K562 (cell line): ENCODE results near the gene ACSBG1. TPM values are rescaled to one million over a fixed set of nuclear protein-coding genes. Genes with fewer than 3 reads are reported as not detected.
A peak's percentile ranks its signal among the peaks of the same experiment; 100 is the strongest.

Experiments
- BRD4 ChIP-seq: fragments of 200-600 bp; sonication (generic); IDR thresholded peaks from 2 replicates; pipeline ENCODE4 v1.6.1; 2017; ENCODE audit warnings: inconsistent platforms
- CSDE1 ChIP-seq, 2 experiments: fragments of 450-650 bp; IDR thresholded peaks; 2 replicates each; pipeline ENCODE4 v1.6.1; 2016; ENCODE audit warnings: mild to moderate bottlenecking in 1 of 2
- NR4A1 ChIP-seq, 2 experiments: fragments of 250-450 bp in 1 of 2; fragments of 450-650 bp in 1 of 2; sonication (Bioruptor Pico) in 1 of 2; IDR thresholded peaks; 2 replicates each; pipeline versions ENCODE4 v1.4.0 to v1.6.1; 2016 to 2020; ENCODE audit warnings: mild to moderate bottlenecking in 2 of 2, missing compliant biosample characterization in 1 of 2, missing genetic modification characterization in 1 of 2, moderate library complexity in 1 of 2
- NUFIP1 ChIP-seq: fragments of 450-650 bp; IDR thresholded peaks from 2 replicates; pipeline ENCODE4 v1.6.1; 2018; ENCODE audit not compliant: partially characterized antibody
- SFPQ ChIP-seq: fragments of 200-400 bp; formaldehyde crosslinking; IDR thresholded peaks from 2 replicates; pipeline ENCODE4 v1.6.1; 2017; ENCODE audit warnings: mild to moderate bottlenecking, low read depth, low read length, moderate library complexity
- SMAD2 ChIP-seq: fragments of 150-350 bp; IDR thresholded peaks from 2 replicates; pipeline ENCODE4 v1.6.1; 2014; ENCODE audit warnings: low read depth, mild to moderate bottlenecking, low read length
- ZBTB17 ChIP-seq: fragments of 450-650 bp; formaldehyde crosslinking; IDR thresholded peaks from 2 replicates; pipeline ENCODE4 v1.4.0; 2020; ENCODE audit warnings: mild to moderate bottlenecking
- polyA plus RNA-seq, 8 experiments: library from polyadenylated mRNA; depleted of rRNA in 4 of 8; stranded (reverse) in 5 of 8; unstranded in 3 of 8; fragments of >200 nt; fragmentation: Nextera tagmentation in 2 of 8; fragmentation: Illumina TruSeq in 1 of 8; extraction: Ambion mirVana in 2 of 8; extraction: Trizol in 1 of 8; gene quantifications; 2 replicates each; pipeline versions ENCODE4 v1.2.1 to v1.2.3, GENCODE V29; 2011 to 2014; ENCODE audit warnings: inconsistent platforms in 1 of 8, missing spikeins in 1 of 8
- total RNA-seq, 7 experiments: library from RNA; depleted of rRNA in 6 of 7; stranded (reverse); fragments of >200 nt in 6 of 7; fragmentation: Illumina TruSeq in 2 of 7; extraction: Trizol in 2 of 7; gene quantifications; 2 replicates each; pipeline versions ENCODE4 v1.2.1 to v1.2.3, GENCODE V29; 2011 to 2021; ENCODE audit warnings: low replicate concordance in 1 of 7
- TF ChIP-seq, protein P1 (sequence below): fragments of 200-600 bp; sonication (generic); IDR thresholded peaks from one replicate; pipeline ENCODE4 v1.6.1; 2012; ENCODE audit warnings: mild to moderate bottlenecking, low read depth, low read length, inconsistent platforms
- TF ChIP-seq, protein P2 (sequence below): fragments of 450-650 bp; IDR thresholded peaks from 2 replicates; pipeline ENCODE4 v1.6.1; 2016
- TF ChIP-seq, protein P3 (sequence below): fragments of 450-650 bp; IDR thresholded peaks from 2 replicates; pipeline ENCODE4 v1.6.1; 2016; ENCODE audit warnings: antibody characterized with exemption

Gene ACSBG1
- total and polyA plus RNA-seq, 9 of the 15 experiments (the other 6 are each of a cell fraction or from before 2014, with no cell fraction given) = 0.36 to 6.4 (median 2.5) TPM

GRCh38 chr15:78276064-78276943, 41.9 kb upstream of the ACSBG1 start (continued):
- TF ChIP-seq NR4A1 (CRISPR knock-in tag; IDR thresholded peaks at IDR 0.05) = no peak
- peak; percentile 90 for TF ChIP-seq NR4A1 (tag; IDR thresholded peaks at IDR 0.05)
- TF ChIP-seq, protein P1, sequence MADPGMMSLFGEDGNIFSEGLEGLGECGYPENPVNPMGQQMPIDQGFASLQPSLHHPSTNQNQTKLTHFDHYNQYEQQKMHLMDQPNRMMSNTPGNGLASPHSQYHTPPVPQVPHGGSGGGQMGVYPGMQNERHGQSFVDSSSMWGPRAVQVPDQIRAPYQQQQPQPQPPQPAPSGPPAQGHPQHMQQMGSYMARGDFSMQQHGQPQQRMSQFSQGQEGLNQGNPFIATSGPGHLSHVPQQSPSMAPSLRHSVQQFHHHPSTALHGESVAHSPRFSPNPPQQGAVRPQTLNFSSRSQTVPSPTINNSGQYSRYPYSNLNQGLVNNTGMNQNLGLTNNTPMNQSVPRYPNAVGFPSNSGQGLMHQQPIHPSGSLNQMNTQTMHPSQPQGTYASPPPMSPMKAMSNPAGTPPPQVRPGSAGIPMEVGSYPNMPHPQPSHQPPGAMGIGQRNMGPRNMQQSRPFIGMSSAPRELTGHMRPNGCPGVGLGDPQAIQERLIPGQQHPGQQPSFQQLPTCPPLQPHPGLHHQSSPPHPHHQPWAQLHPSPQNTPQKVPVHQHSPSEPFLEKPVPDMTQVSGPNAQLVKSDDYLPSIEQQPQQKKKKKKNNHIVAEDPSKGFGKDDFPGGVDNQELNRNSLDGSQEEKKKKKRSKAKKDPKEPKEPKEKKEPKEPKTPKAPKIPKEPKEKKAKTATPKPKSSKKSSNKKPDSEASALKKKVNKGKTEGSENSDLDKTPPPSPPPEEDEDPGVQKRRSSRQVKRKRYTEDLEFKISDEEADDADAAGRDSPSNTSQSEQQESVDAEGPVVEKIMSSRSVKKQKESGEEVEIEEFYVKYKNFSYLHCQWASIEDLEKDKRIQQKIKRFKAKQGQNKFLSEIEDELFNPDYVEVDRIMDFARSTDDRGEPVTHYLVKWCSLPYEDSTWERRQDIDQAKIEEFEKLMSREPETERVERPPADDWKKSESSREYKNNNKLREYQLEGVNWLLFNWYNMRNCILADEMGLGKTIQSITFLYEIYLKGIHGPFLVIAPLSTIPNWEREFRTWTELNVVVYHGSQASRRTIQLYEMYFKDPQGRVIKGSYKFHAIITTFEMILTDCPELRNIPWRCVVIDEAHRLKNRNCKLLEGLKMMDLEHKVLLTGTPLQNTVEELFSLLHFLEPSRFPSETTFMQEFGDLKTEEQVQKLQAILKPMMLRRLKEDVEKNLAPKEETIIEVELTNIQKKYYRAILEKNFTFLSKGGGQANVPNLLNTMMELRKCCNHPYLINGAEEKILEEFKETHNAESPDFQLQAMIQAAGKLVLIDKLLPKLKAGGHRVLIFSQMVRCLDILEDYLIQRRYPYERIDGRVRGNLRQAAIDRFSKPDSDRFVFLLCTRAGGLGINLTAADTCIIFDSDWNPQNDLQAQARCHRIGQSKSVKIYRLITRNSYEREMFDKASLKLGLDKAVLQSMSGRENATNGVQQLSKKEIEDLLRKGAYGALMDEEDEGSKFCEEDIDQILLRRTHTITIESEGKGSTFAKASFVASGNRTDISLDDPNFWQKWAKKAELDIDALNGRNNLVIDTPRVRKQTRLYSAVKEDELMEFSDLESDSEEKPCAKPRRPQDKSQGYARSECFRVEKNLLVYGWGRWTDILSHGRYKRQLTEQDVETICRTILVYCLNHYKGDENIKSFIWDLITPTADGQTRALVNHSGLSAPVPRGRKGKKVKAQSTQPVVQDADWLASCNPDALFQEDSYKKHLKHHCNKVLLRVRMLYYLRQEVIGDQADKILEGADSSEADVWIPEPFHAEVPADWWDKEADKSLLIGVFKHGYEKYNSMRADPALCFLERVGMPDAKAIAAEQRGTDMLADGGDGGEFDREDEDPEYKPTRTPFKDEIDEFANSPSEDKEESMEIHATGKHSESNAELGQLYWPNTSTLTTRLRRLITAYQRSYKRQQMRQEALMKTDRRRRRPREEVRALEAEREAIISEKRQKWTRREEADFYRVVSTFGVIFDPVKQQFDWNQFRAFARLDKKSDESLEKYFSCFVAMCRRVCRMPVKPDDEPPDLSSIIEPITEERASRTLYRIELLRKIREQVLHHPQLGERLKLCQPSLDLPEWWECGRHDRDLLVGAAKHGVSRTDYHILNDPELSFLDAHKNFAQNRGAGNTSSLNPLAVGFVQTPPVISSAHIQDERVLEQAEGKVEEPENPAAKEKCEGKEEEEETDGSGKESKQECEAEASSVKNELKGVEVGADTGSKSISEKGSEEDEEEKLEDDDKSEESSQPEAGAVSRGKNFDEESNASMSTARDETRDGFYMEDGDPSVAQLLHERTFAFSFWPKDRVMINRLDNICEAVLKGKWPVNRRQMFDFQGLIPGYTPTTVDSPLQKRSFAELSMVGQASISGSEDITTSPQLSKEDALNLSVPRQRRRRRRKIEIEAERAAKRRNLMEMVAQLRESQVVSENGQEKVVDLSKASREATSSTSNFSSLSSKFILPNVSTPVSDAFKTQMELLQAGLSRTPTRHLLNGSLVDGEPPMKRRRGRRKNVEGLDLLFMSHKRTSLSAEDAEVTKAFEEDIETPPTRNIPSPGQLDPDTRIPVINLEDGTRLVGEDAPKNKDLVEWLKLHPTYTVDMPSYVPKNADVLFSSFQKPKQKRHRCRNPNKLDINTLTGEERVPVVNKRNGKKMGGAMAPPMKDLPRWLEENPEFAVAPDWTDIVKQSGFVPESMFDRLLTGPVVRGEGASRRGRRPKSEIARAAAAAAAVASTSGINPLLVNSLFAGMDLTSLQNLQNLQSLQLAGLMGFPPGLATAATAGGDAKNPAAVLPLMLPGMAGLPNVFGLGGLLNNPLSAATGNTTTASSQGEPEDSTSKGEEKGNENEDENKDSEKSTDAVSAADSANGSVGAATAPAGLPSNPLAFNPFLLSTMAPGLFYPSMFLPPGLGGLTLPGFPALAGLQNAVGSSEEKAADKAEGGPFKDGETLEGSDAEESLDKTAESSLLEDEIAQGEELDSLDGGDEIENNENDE = no peak
- no peak for TF ChIP-seq BRD4
- TF ChIP-seq, protein P2, sequence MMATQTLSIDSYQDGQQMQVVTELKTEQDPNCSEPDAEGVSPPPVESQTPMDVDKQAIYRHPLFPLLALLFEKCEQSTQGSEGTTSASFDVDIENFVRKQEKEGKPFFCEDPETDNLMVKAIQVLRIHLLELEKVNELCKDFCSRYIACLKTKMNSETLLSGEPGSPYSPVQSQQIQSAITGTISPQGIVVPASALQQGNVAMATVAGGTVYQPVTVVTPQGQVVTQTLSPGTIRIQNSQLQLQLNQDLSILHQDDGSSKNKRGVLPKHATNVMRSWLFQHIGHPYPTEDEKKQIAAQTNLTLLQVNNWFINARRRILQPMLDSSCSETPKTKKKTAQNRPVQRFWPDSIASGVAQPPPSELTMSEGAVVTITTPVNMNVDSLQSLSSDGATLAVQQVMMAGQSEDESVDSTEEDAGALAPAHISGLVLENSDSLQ = no peak
- TF ChIP-seq SMAD2 = no peak
- TF ChIP-seq ZBTB17 (CRISPR knock-in tag) = no peak
- TF ChIP-seq, protein P3, sequence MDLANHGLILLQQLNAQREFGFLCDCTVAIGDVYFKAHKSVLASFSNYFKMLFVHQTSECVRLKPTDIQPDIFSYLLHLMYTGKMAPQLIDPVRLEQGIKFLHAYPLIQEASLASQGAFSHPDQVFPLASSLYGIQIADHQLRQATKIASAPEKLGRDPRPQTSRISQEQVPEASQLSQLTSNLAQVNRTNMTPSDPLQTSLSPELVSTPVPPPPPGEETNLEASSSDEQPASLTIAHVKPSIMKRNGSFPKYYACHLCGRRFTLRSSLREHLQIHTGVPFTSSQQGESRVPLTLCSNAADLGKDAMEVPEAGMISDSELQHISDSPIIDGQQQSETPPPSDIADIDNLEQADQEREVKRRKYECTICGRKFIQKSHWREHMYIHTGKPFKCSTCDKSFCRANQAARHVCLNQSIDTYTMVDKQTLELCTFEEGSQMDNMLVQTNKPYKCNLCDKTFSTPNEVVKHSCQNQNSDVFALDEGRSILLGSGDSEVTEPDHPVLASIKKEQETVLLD = peak; percentile 58; the same call in 1 of the 2 replicates
- TF ChIP-seq SFPQ = no peak
- no peak for TF ChIP-seq CSDE1 (IDR thresholded peaks at IDR 0.05)
- TF ChIP-seq NUFIP1 = peak; percentile 62
